HepG2 (cell line): ENCODE data around the gene ENO1. TPM values are rescaled to one million over a fixed set of nuclear protein-coding genes. Genes with fewer than 3 reads are reported as not detected.

Source experiments
- ATAC-seq: fragments of 200-7000 bp; cut with Tn5 transposase; 3 replicates; pipeline ENCODE4 v1.9.1; 2020; ENCODE audit warnings: mild to moderate bottlenecking, moderate library complexity
- BruUV-seq: library from RNA; stranded (reverse); fragments of 400-500 nt; replicated peaks from 2 replicates; lab custom pipeline; 2021; lab: Mats Ljungman, UMichigan
- CTCF ChIA-PET: fragments of 300-600 bp; formaldehyde crosslinking; extraction: SDS; loops from one replicate; lab custom pipeline; 2021; ENCODE audit warnings: low total read pairs, inconsistent platforms, low intra/inter-chr PET ratio; lab: Yijun Ruan, JAX
- POLR2A ChIA-PET: fragments of 350-600 bp; sonication (Branson Sonifier 250); formaldehyde crosslinking; loops from one replicate; lab custom pipeline; 2020; ENCODE audit warnings: antibody characterized with exemption, inconsistent platforms; lab: Yijun Ruan, JAX
- DNase-seq: peaks from one replicate; pipeline ENCODE4 v3.0.0-alpha.2; 2015; ENCODE audit warnings: low spot score
- FAIRE-seq: peaks from 3 replicates; lab custom pipeline; 2011; peaks lifted over from hg19 to GRCh38; lab: Jason Lieb, UNC
- H2AFZ ChIP-seq: one replicate; pipeline ENCODE4 v1.6.1; 2011; ENCODE audit warnings: low read length, inconsistent platforms
- H3K27ac ChIP-seq: fragments of 300-600 bp; 3 replicates; pipeline ENCODE4 v1.8.0; 2011; ENCODE audit warnings: mixed run types, mild to moderate bottlenecking, mixed read lengths, low read length, inconsistent platforms; ENCODE audit not compliant: insufficient read depth; ENCODE audit errors: extremely low read length
- H3K27me3 ChIP-seq, 2 experiments: fragments of 200-600 bp in 1 of 2; 2 replicates in 1 of 2; 3 replicates in 1 of 2; pipeline versions ENCODE4 v1.6.0 to v1.8.0; 2011; ENCODE audit warnings: low read length in 2 of 2, mild to moderate bottlenecking in 2 of 2, moderate library complexity in 2 of 2, inconsistent platforms in 1 of 2; ENCODE audit not compliant: insufficient read depth in 2 of 2, control insufficient read depth in 1 of 2
- H3K36me3 ChIP-seq, 2 experiments: fragments of 200-600 bp in 1 of 2; replicated peaks in 1 of 2; 2 replicates in 1 of 2; 3 replicates in 1 of 2; pipeline versions ENCODE4 v1.5.1 to v1.8.0; 2011; ENCODE audit warnings: low read length in 2 of 2, inconsistent platforms in 1 of 2; ENCODE audit not compliant: insufficient read depth in 2 of 2, control insufficient read depth in 1 of 2
- H3K4me1 ChIP-seq: 2 replicates; pipeline ENCODE4 v1.5.1; 2012; ENCODE audit warnings: low read length, inconsistent platforms; ENCODE audit not compliant: insufficient read depth
- H3K4me2 ChIP-seq: 2 replicates; pipeline ENCODE4 v1.6.0; 2011; ENCODE audit warnings: low read depth, low read length, inconsistent platforms
- H3K4me3 ChIP-seq, 3 experiments: fragments of 200-600 bp in 1 of 3; sonication (generic), shearing (Covaris generic) in 1 of 3; replicated peaks in 1 of 3; 2 replicates each; pipeline ENCODE4 v1.5.1; 2011 to 2016; ENCODE audit warnings: low read length in 3 of 3, inconsistent platforms in 2 of 3, low read depth in 2 of 3, mild to moderate bottlenecking in 2 of 3, control low read depth in 1 of 3, mixed read lengths in 1 of 3; ENCODE audit not compliant: insufficient read depth in 1 of 3
- H3K79me2 ChIP-seq: one replicate; pipeline ENCODE4 v1.6.1; 2011; ENCODE audit warnings: low read length, inconsistent platforms; ENCODE audit not compliant: insufficient read depth
- H3K9ac ChIP-seq: 2 replicates; pipeline ENCODE4 v1.6.0; 2011; ENCODE audit warnings: mild to moderate bottlenecking, low read depth, low read length, inconsistent platforms; ENCODE audit not compliant: insufficient read depth
- H3K9me3 ChIP-seq: 2 replicates; pipeline ENCODE4 v1.5.1; 2012; ENCODE audit warnings: mild to moderate bottlenecking, low read length
- H4K20me1 ChIP-seq: 2 replicates; pipeline ENCODE4 v1.6.0; 2011; ENCODE audit warnings: inconsistent platforms, mild to moderate bottlenecking, low read length, moderate library complexity; ENCODE audit not compliant: insufficient read depth
- GMEB2 ChIP-seq: IDR thresholded peaks from 2 replicates; pipeline ENCODE4 v1.6.1; 2016; ENCODE audit warnings: missing biosample characterization, missing genetic modification reagents, low read depth
- KAT8 ChIP-seq: IDR thresholded peaks from 2 replicates; pipeline ENCODE4 v1.6.1; 2016; ENCODE audit warnings: missing genetic modification reagents, missing compliant biosample characterization
- KMT2A ChIP-seq: sonication (generic); formaldehyde crosslinking; IDR thresholded peaks from 2 replicates; pipeline ENCODE4 v1.4.0; 2020; ENCODE audit warnings: missing genetic modification reagents
- MEIS1 ChIP-seq: sonication (generic); formaldehyde crosslinking; IDR thresholded peaks from 2 replicates; pipeline ENCODE4 v1.9.0; 2021; ENCODE audit warnings: mild to moderate bottlenecking, missing genetic modification reagents, moderate library complexity, borderline replicate concordance
- REL ChIP-seq: sonication (generic); formaldehyde crosslinking; conservative IDR thresholded peaks from 2 replicates; pipeline ENCODE4 v1.8.0; 2022; ENCODE audit warnings: mild to moderate bottlenecking, missing genetic modification reagents, moderate library complexity
- TIGD3 ChIP-seq: sonication (generic); formaldehyde crosslinking; IDR thresholded peaks from 2 replicates; pipeline ENCODE4 v1.5.1; 2020; ENCODE audit warnings: mild to moderate bottlenecking, missing genetic modification reagents, borderline replicate concordance
- ZMYM3 ChIP-seq: sonication (generic); formaldehyde crosslinking; IDR thresholded peaks from 2 replicates; pipeline ENCODE4 v1.5.1; 2020; ENCODE audit warnings: mild to moderate bottlenecking, missing genetic modification reagents
- ZNF101 ChIP-seq: sonication (generic); formaldehyde crosslinking; IDR thresholded peaks from 2 replicates; pipeline ENCODE4 v1.4.0; 2020; ENCODE audit warnings: mild to moderate bottlenecking, low read depth, missing genetic modification reagents, borderline replicate concordance
- ZNF329 ChIP-seq: sonication (generic); formaldehyde crosslinking; IDR thresholded peaks from 2 replicates; pipeline ENCODE4 v1.9.0; 2021; ENCODE audit warnings: low read depth, mild to moderate bottlenecking, missing genetic modification reagents
- ZNF687 ChIP-seq: sonication (generic); formaldehyde crosslinking; IDR thresholded peaks from 2 replicates; pipeline ENCODE4 v1.5.1; 2020; ENCODE audit warnings: mild to moderate bottlenecking, missing genetic modification reagents, moderate library complexity
- ZNF768 ChIP-seq: sonication (generic); formaldehyde crosslinking; IDR thresholded peaks from 2 replicates; pipeline ENCODE4 v1.4.0; 2020; ENCODE audit warnings: missing genetic modification reagents
- WGBS: methylation state at CpG from one replicate; pipeline ENCODE4 v1.1.6; 2017; ENCODE audit warnings: low lambda C conversion rate; 5-methylcytosine and 5-hydroxymethylcytosine counted together
- in situ Hi-C: cut with HindIII; loops from 2 replicates; pipeline ENCODE4 v1.10.0; 2017; ENCODE audit warnings: low pct_unique_long_range_greater_than_20kb; ENCODE audit not compliant: extremely low pct_ligation_motif_present
- intact Hi-C: fragments of 100-400 bp; cut with micrococcal nuclease; formaldehyde crosslinking; loops from one replicate; pipeline ENCODE4 v1.10.0; 2022; ENCODE audit not compliant: unreplicated experiment
- polyA plus RNA-seq, 8 experiments: library from polyadenylated mRNA; depleted of rRNA in 3 of 8; stranded (reverse) in 7 of 8; unstranded in 1 of 8; fragments of >200 nt; fragmentation: Illumina TruSeq in 4 of 8; extraction: Trizol in 4 of 8; gene quantifications; 2 replicates each; pipeline versions ENCODE4 v1.2.1 to v1.2.3, GENCODE V29; 2011 to 2016; ENCODE audit warnings: low read depth in 4 of 8, missing spikeins in 1 of 8, mixed read lengths in 1 of 8; ENCODE audit not compliant: insufficient read depth in 1 of 8
- total RNA-seq, 5 experiments: library from RNA; depleted of rRNA; stranded (reverse); fragments of >200 nt; fragmentation: Illumina TruSeq; extraction: Trizol; gene quantifications; 2 replicates each; pipeline ENCODE4 v1.2.3, GENCODE V29; 2016; ENCODE audit warnings: low read depth in 1 of 5

ENO1 gene
- total and polyA plus RNA-seq, 2 of the 13 experiments (the other 11 are each of a cell fraction or from before 2014, with no cell fraction given), result 1,559 to 3,103 TPM

- TF ChIP-seq TIGD3 (CRISPR knock-in tag), result no peak
- no peak for TF ChIP-seq REL
- TF ChIP-seq GMEB2 (CRISPR knock-in tag), result no peak
- no peak for TF ChIP-seq KMT2A (CRISPR knock-in tag)
These were observed 32.2 kb downstream of the ENO1 start (continued) for GRCh38 chr1:8846263-8846662.

GRCh38 chr1:8845104-8846097 lies 33.1 kb downstream of the ENO1 start:
- Histone ChIP-seq H3K4me2 (peak overlapping the region; percentile 66; the same call in 1 of the 2 replicates), H3K36me3 (no peaks in the 10 kb centered on the region), H3K79me2 (no peaks in the 10 kb centered on the region), H3K27ac (no peak overlapping the region), H3K27me3 (0 out of 5 replicates have a peak, but pooled peaks cover 0 to 3% of the 10 kb centered on the region in 2 experiments), H3K9ac (peak overlapping the region; percentile 31; the same call in 1 of the 2 replicates), H2AFZ (no peak overlapping the region), H3K9me3 (no peaks in the 10 kb centered on the region), H3K4me1 (peaks cover 66% of the 10 kb centered on the region), H4K20me1 (no peaks in the 10 kb centered on the region), H3K4me3 (0 out of 6 replicates have a peak overlapping the region, but pooled peaks of 1 of the 3 experiments have one; percentile 42)
- intact Hi-C loops, result loop anchor here (5.0 kb wide), 1 partner anchor 283 kb away; no protein-coding TSS in a partner anchor
- FAIRE-seq, result no peak
- no peak for DNase-seq
- in situ Hi-C loops, result loop anchor here (25.0 kb wide), 1 partner anchor 283 kb away; no protein-coding TSS in a partner anchor
- ATAC-seq, result no peak
- CTCF ChIA-PET, result no interaction called here
- POLR2A ChIA-PET, result interaction anchor here (0.9 kb wide), 1 partner anchor 23 kb away, joined by 3 read pairs; no protein-coding TSS in a partner anchor
- no TSS peak for BruUV-seq
- TF ChIP-seq ZNF329 (CRISPR knock-in tag) (peak; percentile 87), ZMYM3 (CRISPR knock-in tag) (peak; percentile 37; the same call in 1 of the 2 replicates), KAT8 (CRISPR knock-in tag) (no peak), ZNF768 (CRISPR knock-in tag) (peak; percentile 94), ZNF101 (CRISPR knock-in tag) (no peak), MEIS1 (CRISPR knock-in tag) (no peak), ZNF687 (CRISPR knock-in tag) (peak; percentile 19; the same call in 1 of the 2 replicates)
- 73% methylated on average over 19 of the region's 21 CpGs for WGBS
